Neural cell (in vitro differentiated cells): ENCODE data around the gene MDM4. TPM values are rescaled to one million over a fixed set of nuclear protein-coding genes. Genes with fewer than 3 reads are reported as not detected.

Experiments used
- H2AFZ ChIP-seq: fragments of 200-600, 300-800 bp; sonication (generic), shearing (Covaris generic); 2 replicates; pipeline ENCODE4 v1.6.0; 2014; ENCODE audit warnings: low read depth, mild to moderate bottlenecking, antibody characterized with exemption, low read length, moderate library complexity
- H3F3A ChIP-seq: fragments of 200-600 bp; shearing (Covaris generic); 2 replicates; pipeline ENCODE4 v1.6.1; 2016; ENCODE audit warnings: mild to moderate bottlenecking, moderate library complexity, mixed read lengths, antibody characterized with exemption, low read length; ENCODE audit not compliant: insufficient read depth, poor library complexity, severe bottlenecking
- H3K27ac ChIP-seq: fragments of 200-600, 300-800 bp; sonication (generic), shearing (Covaris generic); 2 replicates; pipeline ENCODE4 v1.5.1; 2014; ENCODE audit warnings: mild to moderate bottlenecking, low read length, moderate library complexity
- H3K27me3 ChIP-seq: fragments of 300-800, 200-600 bp; sonication (generic), shearing (Covaris generic); 2 replicates; pipeline ENCODE4 v1.6.0; 2014; ENCODE audit warnings: mild to moderate bottlenecking, low read depth, low read length, moderate library complexity; ENCODE audit not compliant: insufficient read depth
- H3K36me3 ChIP-seq: fragments of 300-800, 200-600 bp; sonication (generic), shearing (Covaris generic); 2 replicates; pipeline ENCODE4 v1.5.1; 2014; ENCODE audit warnings: mild to moderate bottlenecking, antibody characterized with exemption, low read length, moderate library complexity; ENCODE audit not compliant: insufficient read depth
- H3K4me2 ChIP-seq: fragments of 300-800, 200-600 bp; sonication (generic), shearing (Covaris generic); 2 replicates; pipeline ENCODE4 v1.6.0; 2014; ENCODE audit warnings: mild to moderate bottlenecking, low read length
- H3K4me3 ChIP-seq: fragments of 300-800, 200-600 bp; sonication (generic), shearing (Covaris generic); 2 replicates; pipeline ENCODE4 v1.5.1; 2014; ENCODE audit warnings: mild to moderate bottlenecking, low read length, moderate library complexity
- H3K79me2 ChIP-seq: fragments of 200-600 bp; shearing (Covaris generic); replicated peaks from 2 replicates; pipeline ENCODE4 v1.6.0; 2014; ENCODE audit warnings: mild to moderate bottlenecking, low read length, moderate library complexity; ENCODE audit not compliant: insufficient read depth
- H3K9ac ChIP-seq: fragments of 300-800, 200-600 bp; sonication (generic), shearing (Covaris generic); 2 replicates; pipeline ENCODE4 v1.6.1; 2016; ENCODE audit warnings: mild to moderate bottlenecking, low read length, mixed read lengths
- H3K9me2 ChIP-seq: fragments of 200-600 bp; shearing (Covaris generic); 2 replicates; pipeline ENCODE4 v1.6.1; 2016; ENCODE audit warnings: mild to moderate bottlenecking, low read length, mixed read lengths; ENCODE audit not compliant: insufficient read depth
- H3K9me3 ChIP-seq: fragments of 200-600, 300-800 bp; sonication (generic), shearing (Covaris generic); 2 replicates; pipeline ENCODE4 v1.6.1; 2016; ENCODE audit warnings: mild to moderate bottlenecking, mixed run types, low read length, moderate library complexity, mixed read lengths
- H4K20me1 ChIP-seq: fragments of 200-600 bp; shearing (Covaris generic); 2 replicates; pipeline ENCODE4 v1.6.1; 2016; ENCODE audit warnings: mild to moderate bottlenecking, mixed run types; ENCODE audit not compliant: insufficient read depth
- CTCF ChIP-seq: fragments of 450-650 bp; IDR thresholded peaks from 2 replicates; pipeline ENCODE4 v1.5.1; 2014; ENCODE audit warnings: antibody characterized with exemption, mild to moderate bottlenecking, moderate library complexity; ENCODE audit not compliant: poor library complexity, severe bottlenecking
- EP300 ChIP-seq: fragments of 450-650 bp; conservative IDR thresholded peaks from 2 replicates; pipeline ENCODE4 v1.6.1; 2014; ENCODE audit warnings: antibody characterized with exemption, mild to moderate bottlenecking, moderate library complexity; ENCODE audit not compliant: poor library complexity, severe bottlenecking
- EZH2 ChIP-seq: fragments of 200-600, 300-800 bp; shearing (Covaris generic), sonication (generic); IDR thresholded peaks from 2 replicates; pipeline ENCODE4 v1.6.1; 2014; ENCODE audit warnings: antibody characterized with exemption, low read length, borderline replicate concordance, mild to moderate bottlenecking; ENCODE audit not compliant: insufficient read depth, poor library complexity, severe bottlenecking
- MXI1 ChIP-seq: fragments of 450-650 bp; conservative IDR thresholded peaks from 2 replicates; pipeline ENCODE4 v1.6.1; 2014; ENCODE audit warnings: antibody characterized with exemption, mild to moderate bottlenecking; ENCODE audit not compliant: poor library complexity, severe bottlenecking
- POLR2AphosphoS5 ChIP-seq: IDR thresholded peaks from 2 replicates; pipeline ENCODE4 v1.6.1; 2012
- RAD21 ChIP-seq: fragments of 450-650 bp; conservative IDR thresholded peaks from 2 replicates; pipeline ENCODE4 v1.6.1; 2014; ENCODE audit warnings: antibody characterized with exemption, mild to moderate bottlenecking, moderate library complexity
- REST ChIP-seq: IDR thresholded peaks from 2 replicates; pipeline ENCODE4 v1.6.1; 2012; ENCODE audit warnings: borderline replicate concordance
- SMC3 ChIP-seq: fragments of 450-650 bp; conservative IDR thresholded peaks from 2 replicates; pipeline ENCODE4 v1.6.1; 2014; ENCODE audit warnings: antibody characterized with exemption, mild to moderate bottlenecking, moderate library complexity; ENCODE audit not compliant: poor library complexity
- TAF1 ChIP-seq: IDR thresholded peaks from 2 replicates; pipeline ENCODE4 v1.6.1; 2012; ENCODE audit warnings: low read depth
- polyA plus RNA-seq: library from polyadenylated mRNA; depleted of rRNA; stranded (reverse); fragments of >200 nt; gene quantifications from 2 replicates; pipeline ENCODE4 v1.2.3, GENCODE V29; 2014

MDM4 gene
- polyA plus RNA-seq, 1 donor from 2014 or later, result 36.8 TPM

- Histone ChIP-seq H3K9me3 (no peaks in the 10 kb centered on the region), H3K4me3 (no peak overlapping the region), H3F3A (no peaks in the 10 kb centered on the region), H4K20me1 (no peaks in the 10 kb centered on the region), H3K9me2 (no peaks in the 10 kb centered on the region), H3K9ac (no peak overlapping the region), H3K27me3 (no peaks in the 10 kb centered on the region), H3K4me2 (no peak overlapping the region), H3K36me3 (no peaks in the 10 kb centered on the region), H3K79me2 (no peaks in the 10 kb centered on the region), H3K27ac (no peak overlapping the region), H2AFZ (no peak overlapping the region)
- TF ChIP-seq MXI1, result no peak
- no peak for TF ChIP-seq EZH2
- no peak for TF ChIP-seq RAD21
- no peak for TF ChIP-seq EP300
- TF ChIP-seq CTCF, result no peak
- no peak for TF ChIP-seq REST
- TF ChIP-seq TAF1, result no peak
- no peak for TF ChIP-seq POLR2AphosphoS5
These were observed 16.4 kb upstream of the MDM4 start for GRCh38 chr1:204499511-204500468.

GRCh38 chr1:204502241-204502640, 14.0 kb upstream of the MDM4 start:
- H3K4me3 ChIP-seq, result no peak overlapping the region

More at GRCh38 chr1:204502241-204502640, 14.0 kb upstream of the MDM4 start:
- no peak overlapping the region for H3K9ac ChIP-seq
- no peak overlapping the region for H2AFZ ChIP-seq
- H3K27me3 ChIP-seq, result no peaks in the 10 kb centered on the region
- no peak overlapping the region for H3K27ac ChIP-seq
- H3K9me3 ChIP-seq, result no peaks in the 10 kb centered on the region
- TF ChIP-seq POLR2AphosphoS5, result no peak
- no peak for TF ChIP-seq MXI1
- TF ChIP-seq REST, result no peak
- no peak for TF ChIP-seq CTCF
- no peak for TF ChIP-seq EP300
- TF ChIP-seq TAF1, result no peak
- no peak for TF ChIP-seq SMC3
- no peak for TF ChIP-seq EZH2
- no peak for TF ChIP-seq RAD21
- H3K4me2 ChIP-seq, result no peak overlapping the region
- no peaks in the 10 kb centered on the region for H3K36me3 ChIP-seq
- H3F3A ChIP-seq, result peaks cover 3% of the 10 kb centered on the region
- H4K20me1 ChIP-seq, result no peaks in the 10 kb centered on the region
- H3K9me2 ChIP-seq, result no peaks in the 10 kb centered on the region
- H3K79me2 ChIP-seq, result no peaks in the 10 kb centered on the region
